ENCODE results near the gene PRELP.
A peak's percentile ranks its signal among the peaks of the same experiment; 100 is the strongest.

The PRELP gene

GRCh38 chr1:203479646-203480045 lies 4.0 kb downstream of the PRELP start:
- no peak for DNase-seq

GRCh38 chr1:203480084-203480483 lies 4.5 kb downstream of the PRELP start:
- no peak for DNase-seq

GRCh38 chr1:203480525-203481084 lies 5.0 kb downstream of the PRELP start:
- DNase-seq = peak; percentile 88

GRCh38 chr1:203481196-203481595 lies 5.6 kb downstream of the PRELP start:
- no peak for DNase-seq

GRCh38 chr1:203486618-203487370 lies 11.2 kb downstream of the PRELP start:
- DNase-seq = no peak

GRCh38 chr1:203488539-203488938 lies 12.9 kb downstream of the PRELP start:
- DNase-seq = no peak

- DNase-seq = no peak
These were observed 15.0 kb downstream of the PRELP start for GRCh38 chr1:203490607-203491006.

- no peak for DNase-seq
These were observed 16.1 kb downstream of the PRELP start for GRCh38 chr1:203491664-203492063.

GRCh38 chr1:203492082-203492747 lies 16.6 kb downstream of the PRELP start:
- DNase-seq = no peak

GRCh38 chr1:203492748-203493130 lies 17.1 kb downstream of the PRELP start:
- no peak for DNase-seq

- DNase-seq = no peak
These were observed 18.3 kb downstream of the PRELP start, which contains the start of gene OPTC for GRCh38 chr1:203493901-203494300. Gene OPTC (plus strand): TSS chr1:203494153. CDS start chr1:203496006, 1,853 bp downstream.

- no peak for DNase-seq
These were observed 20.2 kb downstream of the PRELP start for GRCh38 chr1:203495845-203496244.

- DNase-seq = no peak
These were observed 21.7 kb downstream of the PRELP start for GRCh38 chr1:203497269-203497777.

GRCh38 chr1:203499643-203500278 lies 24.2 kb downstream of the PRELP start:
- DNase-seq = no peak

GRCh38 chr1:203500279-203500678 lies 24.7 kb downstream of the PRELP start:
- no peak for DNase-seq

- no peak for DNase-seq
These were observed 28.2 kb downstream of the PRELP start for GRCh38 chr1:203503836-203504235.

GRCh38 chr1:203504400-203505250 lies 29.0 kb downstream of the PRELP start:
- peak; percentile 83 for DNase-seq

- DNase-seq = no peak
These were observed 30.1 kb downstream of the PRELP start for GRCh38 chr1:203505526-203506204.

GRCh38 chr1:203506858-203507626 lies 31.4 kb downstream of the PRELP start:
- no peak for DNase-seq

- no peak for DNase-seq
These were observed 32.2 kb downstream of the PRELP start for GRCh38 chr1:203507759-203508158.

- DNase-seq = no peak
These were observed 33.0 kb downstream of the PRELP start for GRCh38 chr1:203508463-203509073.

All from NCI-H510A treated with DMSO at 0.1 percent for 48 hours (cell line).